ENCODE measurements around the gene GATAD2A.

GATAD2A gene

DNA sequence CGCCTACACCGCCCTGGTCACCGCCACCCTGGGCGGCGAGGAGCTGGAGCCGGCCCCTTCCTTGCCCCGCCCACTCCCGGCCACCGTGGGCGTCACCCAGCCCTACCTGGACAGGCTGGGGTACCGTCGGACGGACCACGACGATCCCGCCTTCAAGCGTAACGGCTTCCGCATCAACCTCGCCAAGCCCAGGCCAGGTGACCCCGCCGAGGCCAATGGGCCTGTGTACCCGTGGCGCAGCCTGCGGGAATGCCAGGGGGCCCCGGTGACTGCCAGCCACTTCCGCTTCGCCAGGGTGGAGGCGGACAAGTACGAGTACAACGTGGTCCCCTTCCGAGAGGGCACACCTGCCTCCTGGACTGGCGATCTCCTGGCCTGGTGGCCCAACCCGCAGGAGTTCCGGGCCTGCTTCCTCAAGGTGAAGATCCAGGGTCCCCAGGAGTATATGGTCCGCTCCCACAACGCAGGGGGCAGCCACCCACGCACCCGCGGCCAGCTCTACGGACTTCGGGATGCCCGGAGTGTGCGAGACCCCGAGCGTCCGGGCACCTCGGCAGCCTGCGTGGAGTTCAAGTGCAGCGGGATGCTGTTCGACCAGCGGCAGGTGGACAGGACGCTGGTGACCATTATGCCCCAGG lies 139.6 kb downstream of the GATAD2A start:
- no peak overlapping the region for H3K4me3 ChIP-seq (ENCODE audit: low read depth, low read length)
- TF ChIP-seq, protein P1, sequence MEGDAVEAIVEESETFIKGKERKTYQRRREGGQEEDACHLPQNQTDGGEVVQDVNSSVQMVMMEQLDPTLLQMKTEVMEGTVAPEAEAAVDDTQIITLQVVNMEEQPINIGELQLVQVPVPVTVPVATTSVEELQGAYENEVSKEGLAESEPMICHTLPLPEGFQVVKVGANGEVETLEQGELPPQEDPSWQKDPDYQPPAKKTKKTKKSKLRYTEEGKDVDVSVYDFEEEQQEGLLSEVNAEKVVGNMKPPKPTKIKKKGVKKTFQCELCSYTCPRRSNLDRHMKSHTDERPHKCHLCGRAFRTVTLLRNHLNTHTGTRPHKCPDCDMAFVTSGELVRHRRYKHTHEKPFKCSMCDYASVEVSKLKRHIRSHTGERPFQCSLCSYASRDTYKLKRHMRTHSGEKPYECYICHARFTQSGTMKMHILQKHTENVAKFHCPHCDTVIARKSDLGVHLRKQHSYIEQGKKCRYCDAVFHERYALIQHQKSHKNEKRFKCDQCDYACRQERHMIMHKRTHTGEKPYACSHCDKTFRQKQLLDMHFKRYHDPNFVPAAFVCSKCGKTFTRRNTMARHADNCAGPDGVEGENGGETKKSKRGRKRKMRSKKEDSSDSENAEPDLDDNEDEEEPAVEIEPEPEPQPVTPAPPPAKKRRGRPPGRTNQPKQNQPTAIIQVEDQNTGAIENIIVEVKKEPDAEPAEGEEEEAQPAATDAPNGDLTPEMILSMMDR (IDR thresholded peaks at IDR 0.05; ENCODE audit: low read depth, low read length): no peak

DNA sequence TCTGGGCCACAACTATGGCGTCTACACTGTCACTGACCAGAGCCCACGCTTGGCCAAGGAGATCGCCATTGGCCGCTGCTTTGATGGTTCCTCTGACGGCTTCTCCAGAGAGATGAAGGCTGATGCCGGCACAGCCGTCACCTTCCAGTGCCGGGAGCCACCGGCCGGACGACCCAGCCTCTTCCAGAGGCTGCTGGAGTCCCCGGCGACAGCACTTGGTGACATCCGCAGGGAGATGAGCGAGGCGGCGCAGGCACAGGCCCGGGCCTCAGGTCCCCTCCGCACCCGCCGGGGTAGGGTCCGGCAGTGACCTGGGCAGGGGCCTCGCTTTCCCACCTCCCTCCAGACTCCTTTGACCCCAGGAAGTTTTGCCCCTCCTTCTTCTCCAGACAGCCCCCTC lies 140.2 kb downstream of the GATAD2A start:
- TF ChIP-seq, protein P1 (IDR thresholded peaks at IDR 0.05; ENCODE audit: low read depth, low read length): no peak
- no peak overlapping the region for H3K4me3 ChIP-seq (ENCODE audit: low read depth, low read length)

DNA sequence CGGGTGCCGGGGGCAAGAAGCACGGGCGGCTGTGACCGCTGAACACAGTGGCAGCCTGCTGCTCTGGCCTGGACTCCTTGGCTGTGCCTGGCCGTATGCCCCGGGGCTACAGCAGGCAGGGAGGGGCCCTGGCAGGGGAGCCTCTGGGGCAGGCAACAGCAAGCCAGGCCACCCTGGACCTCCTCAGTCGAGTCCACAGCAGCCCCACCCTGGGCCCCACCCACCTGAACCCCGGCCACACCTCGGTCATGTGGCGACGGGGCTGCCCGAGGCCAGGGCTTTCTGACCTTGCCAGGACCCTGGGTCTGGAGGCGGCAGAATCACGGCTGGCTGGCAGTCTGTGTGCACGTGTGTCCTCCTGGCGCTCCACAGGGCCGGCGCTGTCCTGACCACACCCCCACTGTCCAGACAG lies 141.3 kb downstream of the GATAD2A start:
- H3K4me3 ChIP-seq (ENCODE audit: low read depth, low read length): no peak overlapping the region
- TF ChIP-seq, protein P1 (IDR thresholded peaks at IDR 0.05; ENCODE audit: low read depth, low read length): no peak

DNA sequence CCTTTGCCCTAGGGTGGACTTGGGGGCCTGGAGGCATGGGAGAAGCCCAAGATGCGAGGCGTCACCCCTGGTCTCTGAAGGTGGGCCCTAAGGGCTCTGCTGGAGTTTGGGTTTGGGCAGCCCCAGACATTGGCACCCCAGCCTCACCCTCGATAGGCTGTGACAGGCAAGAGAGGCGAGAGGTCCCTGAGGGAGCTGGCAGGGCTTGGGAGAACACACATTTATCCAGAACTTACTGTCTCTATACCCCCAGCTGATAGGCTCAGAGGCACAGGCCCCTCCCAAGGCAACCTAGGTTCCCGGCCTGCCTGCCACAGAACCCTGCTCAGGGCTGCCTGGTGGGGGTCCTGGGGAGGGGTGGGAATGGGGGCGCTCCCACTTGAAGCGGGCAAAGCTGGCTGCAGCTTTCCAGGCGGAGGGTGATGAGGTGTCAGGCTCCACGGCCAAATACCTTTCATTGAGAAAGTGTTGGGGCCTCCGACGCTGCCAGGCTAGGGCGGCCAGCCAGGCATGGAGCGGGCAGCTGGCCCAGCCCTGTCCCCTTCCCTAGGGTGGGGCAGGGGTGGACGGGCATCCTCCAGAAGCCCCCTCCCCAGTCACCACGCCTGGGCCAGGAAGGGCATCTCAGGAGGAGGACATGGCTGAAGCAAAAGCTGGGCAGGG lies 142.3 kb downstream of the GATAD2A start:
- TF ChIP-seq, protein P1 (IDR thresholded peaks at IDR 0.05; ENCODE audit: low read depth, low read length): no peak
- H3K4me3 ChIP-seq (ENCODE audit: low read depth, low read length): no peak overlapping the region

DNA sequence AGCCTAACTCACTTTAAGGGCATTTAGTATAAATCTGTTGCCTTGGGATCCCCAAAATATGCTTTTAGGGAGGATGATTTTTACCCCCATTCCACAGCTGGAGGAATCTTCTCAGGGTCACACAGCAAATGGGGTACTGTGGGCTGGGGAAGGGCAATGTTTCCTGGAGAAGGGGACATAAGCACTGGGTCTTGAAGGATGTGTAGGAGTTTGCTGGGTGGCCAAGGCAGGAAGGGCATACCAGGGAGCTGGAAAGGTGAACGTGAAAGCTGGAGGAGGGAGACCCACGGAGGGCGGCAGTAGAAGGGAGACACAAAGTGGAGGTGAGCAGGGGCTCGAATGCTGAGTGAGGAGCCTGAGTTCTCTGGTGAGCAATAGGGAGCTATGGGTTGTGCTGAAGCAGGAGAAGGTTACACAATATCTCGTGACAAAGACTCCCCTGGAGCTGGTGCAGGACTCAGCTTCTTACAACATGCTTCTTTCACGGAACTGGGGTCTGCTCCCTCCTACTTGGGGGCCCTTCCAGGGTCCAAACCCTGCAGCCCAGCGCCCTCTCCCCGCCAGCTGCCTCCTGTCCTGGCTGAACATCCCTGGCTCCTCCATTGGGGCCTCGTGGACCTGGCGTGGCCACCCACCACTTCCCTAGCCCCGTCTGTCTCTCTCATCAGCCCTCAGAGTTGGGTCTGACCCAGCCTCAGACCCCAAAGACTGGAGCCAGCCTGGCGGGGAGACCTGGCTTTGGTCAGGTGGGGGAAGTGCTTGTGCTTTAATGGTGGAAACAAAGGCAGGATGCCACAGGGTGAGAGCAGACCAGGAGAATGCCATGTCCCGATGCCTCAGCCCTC lies 143.7 kb downstream of the GATAD2A start:
- TF ChIP-seq, protein P1 (IDR thresholded peaks at IDR 0.05; ENCODE audit: low read depth, low read length): no peak
- no peak overlapping the region for H3K4me3 ChIP-seq (ENCODE audit: low read depth, low read length)

DNA sequence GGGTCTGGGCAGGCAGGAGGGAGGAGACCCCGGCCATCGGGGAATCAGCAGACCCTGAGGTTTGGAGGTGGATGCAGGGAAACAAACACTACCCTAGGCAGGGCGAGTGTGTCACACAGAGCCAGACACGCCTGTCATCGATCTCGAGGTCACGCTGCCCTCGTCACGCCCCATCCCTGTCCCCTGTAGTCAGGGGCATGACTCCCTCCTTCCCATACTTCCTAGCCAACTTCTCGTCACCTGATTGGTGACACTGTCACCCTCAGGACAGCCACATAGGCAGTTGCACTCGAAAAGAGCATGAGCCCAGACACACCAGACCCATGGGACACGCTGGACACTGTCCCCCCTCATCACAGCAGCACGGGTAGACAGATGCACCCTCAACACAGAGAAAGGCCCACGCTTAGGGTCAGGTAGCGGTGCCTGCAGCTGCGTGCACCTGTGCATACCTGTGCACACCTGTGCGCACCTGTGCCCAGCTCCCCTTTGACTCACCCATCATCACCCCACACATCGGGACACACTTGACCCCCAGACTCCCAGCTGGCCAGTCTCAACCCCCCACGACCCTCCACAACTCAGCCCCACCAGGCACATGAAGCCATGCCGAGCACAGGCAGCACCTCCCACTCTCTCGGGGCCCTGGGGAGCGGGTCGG lies 144.5 kb downstream of the GATAD2A start:
- TF ChIP-seq, protein P1 (IDR thresholded peaks at IDR 0.05; ENCODE audit: low read depth, low read length): no peak
- H3K4me3 ChIP-seq (ENCODE audit: low read depth, low read length): no peak overlapping the region
